ENCODE results near the gene SGCE. TPM values are rescaled to one million over a fixed set of nuclear protein-coding genes. Genes with fewer than 3 reads are reported as not detected.

Gene SGCE
- total RNA-seq, 1 experiment from 2014 or later: 49.2 TPM

DNA sequence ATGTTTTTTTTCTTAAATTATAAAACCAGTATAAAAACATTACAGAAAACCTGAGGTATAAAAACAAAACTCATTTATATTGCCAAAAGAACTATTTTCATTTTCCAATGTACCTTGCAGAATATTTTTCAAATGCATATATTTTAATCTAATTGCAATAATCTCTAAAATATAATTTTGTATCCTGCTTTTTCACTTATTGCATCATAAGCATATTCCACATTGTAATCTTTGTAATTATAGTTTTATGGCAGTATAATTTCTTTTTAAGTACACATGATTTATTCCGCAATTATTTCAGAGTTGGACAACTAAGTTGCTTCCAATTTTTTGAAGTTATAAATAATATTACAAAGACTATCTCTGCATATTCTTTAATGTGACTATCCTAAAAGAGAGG is 43.7 kb downstream of the SGCE start:
- Histone ChIP-seq H3K27ac (ENCODE audit: low read depth, low read length, poor library complexity, severe bottlenecking) (no peak overlapping the region), H3K4me1 (ENCODE audit: insufficient read depth, low read length, poor library complexity, severe bottlenecking) (no peaks in the 10 kb centered on the region), H3K9me3 (ENCODE audit: low read depth, low read length, poor library complexity, severe bottlenecking) (no peaks in the 10 kb centered on the region), H3K27me3 (replicated peaks; ENCODE audit: insufficient read depth, low read depth, low read length, poor library complexity) (no peaks in the 10 kb centered on the region), H3K4me3 (ENCODE audit: low read depth, low read length, poor library complexity, severe bottlenecking) (no peak overlapping the region), H3K36me3 (ENCODE audit: insufficient read depth, low read length, poor library complexity, severe bottlenecking) (no peaks in the 10 kb centered on the region)
- CTCF ChIA-PET: no interaction called here
- POLR2A ChIA-PET (ENCODE audit: low non-redundant PET): no interaction called here
- no TSS peak for BruUV-seq (replicated peaks)
- intact Hi-C loops (cut with micrococcal nuclease; ENCODE audit: unreplicated experiment): no loop called here
- no peak for DNase-seq (ENCODE audit: low spot score)
- TF ChIP-seq, protein P1, sequence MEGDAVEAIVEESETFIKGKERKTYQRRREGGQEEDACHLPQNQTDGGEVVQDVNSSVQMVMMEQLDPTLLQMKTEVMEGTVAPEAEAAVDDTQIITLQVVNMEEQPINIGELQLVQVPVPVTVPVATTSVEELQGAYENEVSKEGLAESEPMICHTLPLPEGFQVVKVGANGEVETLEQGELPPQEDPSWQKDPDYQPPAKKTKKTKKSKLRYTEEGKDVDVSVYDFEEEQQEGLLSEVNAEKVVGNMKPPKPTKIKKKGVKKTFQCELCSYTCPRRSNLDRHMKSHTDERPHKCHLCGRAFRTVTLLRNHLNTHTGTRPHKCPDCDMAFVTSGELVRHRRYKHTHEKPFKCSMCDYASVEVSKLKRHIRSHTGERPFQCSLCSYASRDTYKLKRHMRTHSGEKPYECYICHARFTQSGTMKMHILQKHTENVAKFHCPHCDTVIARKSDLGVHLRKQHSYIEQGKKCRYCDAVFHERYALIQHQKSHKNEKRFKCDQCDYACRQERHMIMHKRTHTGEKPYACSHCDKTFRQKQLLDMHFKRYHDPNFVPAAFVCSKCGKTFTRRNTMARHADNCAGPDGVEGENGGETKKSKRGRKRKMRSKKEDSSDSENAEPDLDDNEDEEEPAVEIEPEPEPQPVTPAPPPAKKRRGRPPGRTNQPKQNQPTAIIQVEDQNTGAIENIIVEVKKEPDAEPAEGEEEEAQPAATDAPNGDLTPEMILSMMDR (conservative IDR thresholded peaks at IDR 0.05; ENCODE audit: low read depth, low read length): no peak
- TF ChIP-seq EZH2 (IDR thresholded peaks at IDR 0.05; ENCODE audit: borderline replicate concordance, low read depth, low read length, poor library complexity, severe bottlenecking): no peak

DNA sequence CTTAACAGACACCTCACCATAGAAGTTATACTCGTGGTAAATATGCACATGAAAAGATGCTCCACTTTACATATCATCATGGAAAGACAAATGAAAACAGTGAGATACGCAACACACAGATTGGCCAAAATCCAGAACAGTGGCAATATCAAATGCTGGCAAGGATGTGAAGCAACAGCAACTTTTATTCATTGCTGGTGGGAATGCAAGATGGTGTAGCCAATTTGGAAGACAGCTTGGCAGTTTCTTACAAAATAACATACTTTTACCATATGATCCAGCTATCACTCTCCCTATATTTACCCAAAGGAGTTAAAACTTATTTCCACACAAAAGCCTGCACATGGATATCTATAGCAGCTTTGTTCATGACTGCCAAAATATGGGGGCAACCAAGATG is 46.4 kb downstream of the SGCE start:
- no TSS peak for BruUV-seq (replicated peaks)
- CTCF ChIA-PET: no interaction called here
- TF ChIP-seq, protein P1 (conservative IDR thresholded peaks at IDR 0.05; ENCODE audit: low read depth, low read length): no peak
- no peak for TF ChIP-seq EZH2 (IDR thresholded peaks at IDR 0.05; ENCODE audit: borderline replicate concordance, low read depth, low read length, poor library complexity, severe bottlenecking)
- H3K27me3 ChIP-seq (replicated peaks; ENCODE audit: insufficient read depth, low read depth, low read length, poor library complexity): no peaks in the 10 kb centered on the region
- no peak for DNase-seq (ENCODE audit: low spot score)
- POLR2A ChIA-PET (ENCODE audit: low non-redundant PET): no interaction called here
- no peaks in the 10 kb centered on the region for H3K9me3 ChIP-seq (ENCODE audit: low read depth, low read length, poor library complexity, severe bottlenecking)
- H3K4me3 ChIP-seq (ENCODE audit: low read depth, low read length, poor library complexity, severe bottlenecking): no peak overlapping the region
- no peaks in the 10 kb centered on the region for H3K36me3 ChIP-seq (ENCODE audit: insufficient read depth, low read length, poor library complexity, severe bottlenecking)
- no peak overlapping the region for H3K27ac ChIP-seq (ENCODE audit: low read depth, low read length, poor library complexity, severe bottlenecking)
- no peaks in the 10 kb centered on the region for H3K4me1 ChIP-seq (ENCODE audit: insufficient read depth, low read length, poor library complexity, severe bottlenecking)
- intact Hi-C loops (cut with micrococcal nuclease; ENCODE audit: unreplicated experiment): no loop called here

GRCh38 chr7:94605031-94605430 is 50.9 kb downstream of the SGCE start:
- BruUV-seq (replicated peaks): no TSS peak
- intact Hi-C loops (cut with micrococcal nuclease; ENCODE audit: unreplicated experiment): no loop called here
- CTCF ChIA-PET: no interaction called here

More at GRCh38 chr7:94605031-94605430, 50.9 kb downstream of the SGCE start:
- H3K9me3 ChIP-seq (ENCODE audit: low read depth, low read length, poor library complexity, severe bottlenecking): no peaks in the 10 kb centered on the region
- DNase-seq (ENCODE audit: low spot score): no peak
- no peaks in the 10 kb centered on the region for H3K27me3 ChIP-seq (replicated peaks; ENCODE audit: insufficient read depth, low read depth, low read length, poor library complexity)
- TF ChIP-seq, protein P1 (conservative IDR thresholded peaks at IDR 0.05; ENCODE audit: low read depth, low read length): no peak
- no peak for TF ChIP-seq EZH2 (IDR thresholded peaks at IDR 0.05; ENCODE audit: borderline replicate concordance, low read depth, low read length, poor library complexity, severe bottlenecking)
- no peak overlapping the region for H3K27ac ChIP-seq (ENCODE audit: low read depth, low read length, poor library complexity, severe bottlenecking)
- POLR2A ChIA-PET (ENCODE audit: low non-redundant PET): no interaction called here
- peaks cover 19% of the 10 kb centered on the region for H3K4me1 ChIP-seq (ENCODE audit: insufficient read depth, low read length, poor library complexity, severe bottlenecking)
- H3K36me3 ChIP-seq (ENCODE audit: insufficient read depth, low read length, poor library complexity, severe bottlenecking): no peaks in the 10 kb centered on the region
- no peak overlapping the region for H3K4me3 ChIP-seq (ENCODE audit: low read depth, low read length, poor library complexity, severe bottlenecking)

All from A673 (cell line).